ENCODE data around the gene SERTAD1. TPM values are rescaled to one million over a fixed set of nuclear protein-coding genes. Genes with fewer than 3 reads are reported as not detected.

The SERTAD1 gene
- total and polyA plus RNA-seq, 2 of the 8 experiments (the other 6 are each of a cell fraction or from before 2014, with no cell fraction given), result 5.4 to 6.6 TPM

DNA sequence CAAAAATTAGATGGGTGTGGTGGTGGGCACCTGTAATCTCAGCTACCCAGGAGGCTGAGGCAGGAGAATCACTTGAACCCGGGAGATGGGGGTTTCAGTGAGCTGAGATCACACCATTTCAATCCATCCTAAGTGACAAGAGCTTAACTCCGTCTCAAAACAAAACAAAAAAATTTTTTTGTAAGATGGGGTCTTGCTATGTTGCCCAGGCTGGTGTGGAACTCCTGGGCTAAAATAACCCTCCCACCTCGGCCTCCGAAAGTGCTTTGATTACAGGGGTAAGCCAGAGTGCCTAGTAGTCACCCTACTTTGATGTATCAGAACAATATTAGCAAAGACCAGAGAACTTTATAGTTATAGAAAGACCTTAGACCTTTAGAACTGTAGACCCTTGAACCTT lies 48.9 kb upstream of the SERTAD1 start:
- Histone ChIP-seq H3K56ac (replicated peaks; ENCODE audit: insufficient read length, low read depth, low read length) (no peak overlapping the region), H2BK20ac (ENCODE audit: low read length) (no peak overlapping the region), H3K4ac (replicated peaks; ENCODE audit: insufficient read length, low read depth, low read length) (no peak overlapping the region), H3K4me3 (ENCODE audit: extremely low read depth in 1 of 4, insufficient read depth in 2 of 4, low read depth in 3 of 4, low read length in 4 of 4) (no peak overlapping the region), H3K27me3 (replicated peaks in 1 of 4; ENCODE audit: control insufficient read depth in 3 of 4, extremely low read depth in 1 of 4, insufficient read depth in 3 of 4, low read length in 3 of 4) (peaks cover 0 to 2% (median 0%) of the 10 kb centered on the region in 4 experiments; a peak in 3 of 7 replicates), H3K4me1 (replicated peaks in 1 of 4; ENCODE audit: control insufficient read depth in 3 of 4, insufficient read depth in 4 of 4, low read length in 3 of 4) (no peaks in the 10 kb centered on the region), H4K8ac (ENCODE audit: extremely low read depth, insufficient read depth, low read length) (no peak overlapping the region), H2BK15ac (ENCODE audit: low read length) (no peak overlapping the region), H2BK120ac (replicated peaks; ENCODE audit: low read depth, low read length) (no peak overlapping the region), H3K36me3 (ENCODE audit: control insufficient read depth in 2 of 4, insufficient read depth in 4 of 4, low read length in 3 of 4) (no peaks in the 10 kb centered on the region), H3K9ac (replicated peaks in 1 of 4; ENCODE audit: extremely low read depth in 1 of 4, low read depth in 3 of 4, low read length in 3 of 4) (no peak overlapping the region), H4K91ac (replicated peaks; ENCODE audit: insufficient read length, low read length) (no peak overlapping the region), H2BK12ac (ENCODE audit: low read depth, low read length) (no peak overlapping the region), H3K79me1 (ENCODE audit: low read depth, low read length) (no peaks in the 10 kb centered on the region), H3K23ac (ENCODE audit: insufficient read length) (no peak overlapping the region), H3K79me2 (ENCODE audit: control insufficient read depth in 1 of 2, insufficient read depth in 2 of 2, low read length in 2 of 2) (no peaks in the 10 kb centered on the region), H2AK5ac (ENCODE audit: low read depth, low read length) (no peak overlapping the region), H3K9me3 (ENCODE audit: insufficient read depth in 2 of 2, low read depth in 1 of 2, low read length in 1 of 2) (no peaks in the 10 kb centered on the region), H3K23me2 (ENCODE audit: low read depth, low read length) (no peaks in the 10 kb centered on the region), H3K27ac (ENCODE audit: low read depth, low read length) (no peak overlapping the region), H4K5ac (ENCODE audit: insufficient read length, low read depth, low read length) (no peak overlapping the region), H3K14ac (ENCODE audit: insufficient read length) (no peak overlapping the region), H2AFZ (ENCODE audit: low read length) (no peak overlapping the region), H3K4me2 (ENCODE audit: insufficient read depth in 1 of 2, low read depth in 2 of 2, low read length in 2 of 2) (no peak overlapping the region), H2BK5ac (ENCODE audit: low read depth, low read length) (no peak overlapping the region), H4K20me1 (replicated peaks in 1 of 2; ENCODE audit: control insufficient read depth in 1 of 2, insufficient read depth in 2 of 2, low read length in 2 of 2) (no peaks in the 10 kb centered on the region), H3K18ac (ENCODE audit: extremely low read depth, low read length) (no peak overlapping the region)
- CTCF ChIA-PET (ENCODE audit: partially characterized antibody), result interaction anchor here (1.9 to 2.3 kb wide), 2 partner anchors 10 kb away, joined by 7 to 10 read pairs; partner anchors contain the start of gene BLVRB
- POLR2A ChIA-PET (ENCODE audit: partially characterized antibody), result interaction anchor here (0.6 kb wide), 1 partner anchor 42 kb away, joined by 5 read pairs; no protein-coding TSS in a partner anchor
- no peak for DNase-seq (ENCODE audit: low read depth in 1 of 2, low spot score in 2 of 2)
- FAIRE-seq, result no peak
- WGBS, 2 experiments (ENCODE audit: extremely low coverage in 1 of 2, insufficient coverage in 1 of 2, insufficient read length in 1 of 2, insufficient replicate concordance in 2 of 2, low coverage in 1 of 2, low lambda C conversion rate in 2 of 2, missing lambda C conversion rate in 1 of 2), result 91% methylated on average over 4 of the region's 4 CpGs; no CpG with 5 or more reads in 1 of the 2 experiments
- TF ChIP-seq EZH2 (IDR thresholded peaks at IDR 0.05; ENCODE audit: low read depth, low read length, severe bottlenecking) (no peak), HDAC2 (IDR thresholded peaks at IDR 0.05; ENCODE audit: borderline replicate concordance in 1 of 2, low read depth in 2 of 2, low read length in 2 of 2) (no peak), TAF1 (IDR thresholded peaks at IDR 0.05; ENCODE audit: low read depth, low read length) (no peak), SP2 (IDR thresholded peaks at IDR 0.05; ENCODE audit: low read length) (no peak), CHD1 (IDR thresholded peaks at IDR 0.05; ENCODE audit: low read depth, low read length) (no peak), NANOG (IDR thresholded peaks at IDR 0.05; ENCODE audit: insufficient read depth, low read depth, low read length, poor library complexity, severe bottlenecking) (no peak), RXRA (IDR thresholded peaks at IDR 0.05; ENCODE audit: insufficient read depth, low read depth, low read length) (no peak), TAF7 (optimal IDR thresholded peaks at IDR 0.05; ENCODE audit: borderline replicate concordance, low read depth, low read length) (no peak), KDM1A (IDR thresholded peaks at IDR 0.05; ENCODE audit: borderline replicate concordance, low read length) (no peak), TCF12 (IDR thresholded peaks at IDR 0.05; ENCODE audit: low read depth, low read length) (no peak), FOSL1 (IDR thresholded peaks at IDR 0.05; ENCODE audit: insufficient read depth, low read depth, low read length) (no peak)
- TF ChIP-seq, protein P1, sequence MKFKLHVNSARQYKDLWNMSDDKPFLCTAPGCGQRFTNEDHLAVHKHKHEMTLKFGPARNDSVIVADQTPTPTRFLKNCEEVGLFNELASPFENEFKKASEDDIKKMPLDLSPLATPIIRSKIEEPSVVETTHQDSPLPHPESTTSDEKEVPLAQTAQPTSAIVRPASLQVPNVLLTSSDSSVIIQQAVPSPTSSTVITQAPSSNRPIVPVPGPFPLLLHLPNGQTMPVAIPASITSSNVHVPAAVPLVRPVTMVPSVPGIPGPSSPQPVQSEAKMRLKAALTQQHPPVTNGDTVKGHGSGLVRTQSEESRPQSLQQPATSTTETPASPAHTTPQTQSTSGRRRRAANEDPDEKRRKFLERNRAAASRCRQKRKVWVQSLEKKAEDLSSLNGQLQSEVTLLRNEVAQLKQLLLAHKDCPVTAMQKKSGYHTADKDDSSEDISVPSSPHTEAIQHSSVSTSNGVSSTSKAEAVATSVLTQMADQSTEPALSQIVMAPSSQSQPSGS (IDR thresholded peaks at IDR 0.05; ENCODE audit: low read length), result no peak
